ENCODE results near the gene GGTLC1.
A peak's percentile ranks its signal among the peaks of the same experiment; 100 is the strongest.

Gene GGTLC1

GRCh38 chr20:23966298-23966697 lies 22.3 kb downstream of the GGTLC1 start:
- no peak for DNase-seq (ENCODE audit: low read depth)

- no peak for DNase-seq (ENCODE audit: low read depth)
Observed at GRCh38 chr20:23963941-23964340, 24.6 kb downstream of the GGTLC1 start.

- DNase-seq (ENCODE audit: low read depth) = no peak
Observed at GRCh38 chr20:23962272-23962671, 26.3 kb downstream of the GGTLC1 start.

- no peak for DNase-seq (ENCODE audit: low read depth)
Observed at GRCh38 chr20:23959054-23959453, 29.5 kb downstream of the GGTLC1 start.

- DNase-seq (ENCODE audit: low read depth) = no peak
Observed at GRCh38 chr20:23955896-23956295, 32.7 kb downstream of the GGTLC1 start.

- no peak for DNase-seq (ENCODE audit: low read depth)
Observed at GRCh38 chr20:23954008-23954745, 34.4 kb downstream of the GGTLC1 start.

GRCh38 chr20:23946206-23946605 lies 42.4 kb downstream of the GGTLC1 start:
- DNase-seq (ENCODE audit: low read depth) = no peak

GRCh38 chr20:23943304-23943703 lies 45.3 kb downstream of the GGTLC1 start:
- DNase-seq (ENCODE audit: low read depth) = no peak

GRCh38 chr20:23939641-23940040 lies 48.9 kb downstream of the GGTLC1 start:
- no peak for DNase-seq (ENCODE audit: low read depth)

- DNase-seq (ENCODE audit: low read depth) = no peak
Observed at GRCh38 chr20:23939063-23939462, 49.5 kb downstream of the GGTLC1 start.

GRCh38 chr20:23938118-23938438 lies 50.5 kb downstream of the GGTLC1 start:
- DNase-seq (ENCODE audit: low read depth) = no peak

GRCh38 chr20:23937303-23938117 lies 51.1 kb downstream of the GGTLC1 start:
- DNase-seq (ENCODE audit: low read depth) = peak; percentile 13
